ENCODE measurements around the gene IGSF3. TPM values are rescaled to one million over a fixed set of nuclear protein-coding genes. Genes with fewer than 3 reads are reported as not detected.

Gene IGSF3
- total and polyA plus RNA-seq, 10 donors, result 0.09 to 1.2 (median 0.56) TPM

DNA sequence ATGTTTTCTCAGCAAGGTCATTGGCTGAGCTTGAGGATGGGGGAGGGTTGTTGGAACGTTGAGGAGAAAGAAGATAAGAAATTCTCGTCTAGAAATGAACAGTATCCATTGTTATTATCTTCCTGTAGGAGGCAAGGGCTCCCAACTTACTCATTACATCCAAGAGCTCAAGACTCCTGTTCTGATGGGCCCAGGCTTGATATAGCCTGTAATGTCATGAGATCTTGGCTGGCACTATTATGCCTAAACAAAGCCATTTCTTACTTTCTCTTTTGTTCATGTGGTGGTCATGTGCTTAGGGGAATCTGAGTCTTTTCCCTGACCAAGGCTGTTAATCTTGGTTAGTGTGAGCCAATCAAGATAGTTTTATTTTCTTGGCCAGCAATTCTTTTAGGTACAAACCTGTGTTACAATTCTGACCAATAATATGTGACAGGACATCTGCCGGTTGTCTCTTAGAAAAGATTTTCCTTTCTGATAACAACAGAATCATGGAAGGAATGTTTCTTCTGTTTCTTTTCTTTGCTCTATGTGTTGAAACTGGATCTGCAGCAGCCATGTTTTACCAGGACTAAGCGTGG lies 15.2 kb upstream of the IGSF3 start:
- intact Hi-C loops (cut with DNase I; ENCODE audit: low total_unique reads), result no loop called here
- 73 to 84% (median 82%) methylated on average over 4 of the region's 4 CpGs for WGBS, 5 donors
- Histone ChIP-seq H3K9me3 (peaks cover 0 to 4% (median 0%) of the 10 kb centered on the region in 8 donors), H3K27ac (no peak overlapping the region), H3K4me1 (no peaks in the 10 kb centered on the region), H3K36me3 (no peaks in the 10 kb centered on the region), H3K4me3 (no peak overlapping the region), H3K27me3 (replicated peaks in 1 of 7) (peaks cover 0 to 7% (median 0%) of the 10 kb centered on the region in 7 donors)
- DNase-seq, result no peak
- TF ChIP-seq POLR2A (IDR thresholded peaks at IDR 0.05), result no peak
- TF ChIP-seq, protein P1, sequence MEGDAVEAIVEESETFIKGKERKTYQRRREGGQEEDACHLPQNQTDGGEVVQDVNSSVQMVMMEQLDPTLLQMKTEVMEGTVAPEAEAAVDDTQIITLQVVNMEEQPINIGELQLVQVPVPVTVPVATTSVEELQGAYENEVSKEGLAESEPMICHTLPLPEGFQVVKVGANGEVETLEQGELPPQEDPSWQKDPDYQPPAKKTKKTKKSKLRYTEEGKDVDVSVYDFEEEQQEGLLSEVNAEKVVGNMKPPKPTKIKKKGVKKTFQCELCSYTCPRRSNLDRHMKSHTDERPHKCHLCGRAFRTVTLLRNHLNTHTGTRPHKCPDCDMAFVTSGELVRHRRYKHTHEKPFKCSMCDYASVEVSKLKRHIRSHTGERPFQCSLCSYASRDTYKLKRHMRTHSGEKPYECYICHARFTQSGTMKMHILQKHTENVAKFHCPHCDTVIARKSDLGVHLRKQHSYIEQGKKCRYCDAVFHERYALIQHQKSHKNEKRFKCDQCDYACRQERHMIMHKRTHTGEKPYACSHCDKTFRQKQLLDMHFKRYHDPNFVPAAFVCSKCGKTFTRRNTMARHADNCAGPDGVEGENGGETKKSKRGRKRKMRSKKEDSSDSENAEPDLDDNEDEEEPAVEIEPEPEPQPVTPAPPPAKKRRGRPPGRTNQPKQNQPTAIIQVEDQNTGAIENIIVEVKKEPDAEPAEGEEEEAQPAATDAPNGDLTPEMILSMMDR (IDR thresholded peaks at IDR 0.05 in 8 of 11, conservative IDR thresholded peaks at IDR 0.05 in 3 of 11), result no peak
- TF ChIP-seq POLR2AphosphoS5 (IDR thresholded peaks at IDR 0.05), result no peak

DNA sequence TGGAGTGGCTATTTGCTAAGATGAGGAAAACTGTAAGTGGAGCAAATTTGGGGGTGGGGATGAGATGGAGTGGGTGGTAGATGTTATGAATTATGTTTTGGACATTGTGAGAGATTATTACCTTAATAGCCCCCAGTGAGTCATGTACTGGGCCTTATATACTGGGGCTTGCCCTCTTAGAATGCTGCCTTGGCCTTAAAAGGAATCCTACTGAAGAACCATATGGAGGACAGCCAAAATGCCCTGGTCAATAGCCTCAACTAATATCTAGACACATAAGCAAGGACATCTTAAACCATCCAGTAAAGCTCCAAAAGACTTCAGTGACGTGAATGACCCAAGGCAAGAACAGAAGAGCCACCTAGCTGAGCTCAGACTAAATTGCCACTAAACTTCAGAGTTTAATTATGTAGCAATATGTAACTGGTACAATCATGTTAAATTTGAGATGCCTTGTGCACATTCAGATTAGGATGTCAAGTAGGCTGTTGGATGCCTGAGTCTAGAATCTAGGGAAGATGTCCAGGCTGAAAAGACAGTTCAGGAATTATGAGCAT lies 13.9 kb upstream of the IGSF3 start:
- Histone ChIP-seq H3K4me3 (no peak overlapping the region), H3K4me1 (no peaks in the 10 kb centered on the region), H3K9me3 (peaks cover 0 to 4% (median 0%) of the 10 kb centered on the region in 8 donors), H3K36me3 (no peaks in the 10 kb centered on the region), H3K27ac (no peak overlapping the region), H3K27me3 (replicated peaks in 1 of 7) (peaks cover 0 to 17% (median 0%) of the 10 kb centered on the region in 7 donors)
- intact Hi-C loops (cut with DNase I; ENCODE audit: low total_unique reads), result no loop called here
- no peak for DNase-seq
- WGBS, 5 donors, result 82 to 97% (median 92%) methylated on average over 1 of the region's 1 CpG
- no peak for TF ChIP-seq POLR2A (IDR thresholded peaks at IDR 0.05)
- TF ChIP-seq POLR2AphosphoS5 (IDR thresholded peaks at IDR 0.05), result no peak
- TF ChIP-seq, protein P1 (IDR thresholded peaks at IDR 0.05 in 8 of 11, conservative IDR thresholded peaks at IDR 0.05 in 3 of 11), result no peak

DNA sequence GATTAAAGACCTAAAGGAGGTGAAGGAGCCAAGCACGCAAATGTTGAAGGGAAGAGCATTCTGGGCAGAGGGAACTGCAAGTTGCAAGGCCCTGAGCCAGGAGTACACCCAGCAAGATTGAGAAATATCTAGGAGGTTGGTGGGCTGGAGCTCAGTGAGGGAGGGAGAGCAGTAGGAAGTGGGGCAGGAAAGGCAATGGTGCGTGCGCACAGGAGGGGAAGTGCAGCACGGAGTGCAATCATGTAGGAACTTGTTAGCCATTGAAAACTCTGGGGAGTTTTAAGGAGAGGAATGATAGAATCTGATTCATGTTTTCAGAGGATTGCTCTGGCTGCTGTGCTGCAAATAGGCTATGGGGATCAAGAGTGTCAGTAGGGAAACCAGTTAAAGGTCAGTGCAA lies 13.2 kb upstream of the IGSF3 start:
- Histone ChIP-seq H3K27me3 (replicated peaks in 1 of 7) (peaks cover 0 to 17% (median 0%) of the 10 kb centered on the region in 7 donors), H3K36me3 (no peaks in the 10 kb centered on the region), H3K4me1 (no peaks in the 10 kb centered on the region), H3K4me3 (no peak overlapping the region), H3K27ac (no peak overlapping the region), H3K9me3 (peaks cover 0 to 4% (median 0%) of the 10 kb centered on the region in 8 donors)
- intact Hi-C loops (cut with DNase I; ENCODE audit: low total_unique reads), result no loop called here
- TF ChIP-seq, protein P1 (IDR thresholded peaks at IDR 0.05 in 8 of 11, conservative IDR thresholded peaks at IDR 0.05 in 3 of 11), result no peak
- no peak for TF ChIP-seq POLR2AphosphoS5 (IDR thresholded peaks at IDR 0.05)
- TF ChIP-seq POLR2A (IDR thresholded peaks at IDR 0.05), result no peak
- WGBS, 5 donors, result 39 to 54% (median 42%) methylated on average over 4 of the region's 4 CpGs
- DNase-seq, result no peak

DNA sequence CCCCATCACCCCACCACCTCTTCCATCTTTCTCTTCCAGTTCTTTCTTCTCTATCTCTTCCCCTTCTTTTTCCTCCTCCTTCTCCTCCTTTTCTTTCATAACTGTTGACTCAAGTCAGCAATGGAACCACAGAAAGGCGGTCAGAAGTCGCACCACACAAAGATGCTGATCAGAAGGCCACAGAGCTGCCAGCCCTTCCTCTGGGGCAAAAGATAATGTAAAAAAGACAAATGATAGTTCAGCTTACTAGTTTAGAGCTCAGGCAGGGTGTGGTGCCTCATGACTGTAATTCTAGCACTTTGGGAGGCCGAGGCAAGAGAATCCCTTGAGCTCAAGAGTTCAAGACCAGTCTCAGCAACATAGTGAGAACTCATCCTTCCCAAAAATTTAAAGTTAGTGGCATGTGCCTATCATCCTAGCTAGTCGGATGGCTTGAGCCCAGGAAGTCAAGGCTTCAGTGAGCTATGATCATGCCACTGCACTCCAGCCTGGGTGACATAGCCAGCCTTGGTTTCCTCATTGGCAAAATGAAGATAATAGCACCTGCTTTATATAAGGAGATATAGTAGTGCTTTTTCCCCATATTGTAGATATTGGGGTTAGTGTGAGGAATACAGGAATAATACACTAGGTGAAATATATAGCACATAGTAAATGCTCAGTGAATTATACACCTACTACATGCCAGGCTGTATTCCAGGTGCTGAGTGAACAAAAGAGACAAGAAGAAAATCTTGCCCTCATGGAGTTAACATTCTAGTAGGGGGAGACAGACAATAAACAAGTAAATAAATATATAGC lies 12.5 kb upstream of the IGSF3 start:
- WGBS, 5 donors, result 87 to 93% (median 89%) methylated on average over 4 of the region's 4 CpGs
- peaks cover 0 to 4% (median 0%) of the 10 kb centered on the region in 8 donors for H3K9me3 ChIP-seq
- no peak for TF ChIP-seq POLR2AphosphoS5 (IDR thresholded peaks at IDR 0.05)
- no peak for TF ChIP-seq POLR2A (IDR thresholded peaks at IDR 0.05)
- TF ChIP-seq, protein P1 (IDR thresholded peaks at IDR 0.05 in 8 of 11, conservative IDR thresholded peaks at IDR 0.05 in 3 of 11), result no peak
- H3K4me1 ChIP-seq, result no peaks in the 10 kb centered on the region
- peaks cover 0 to 17% (median 0%) of the 10 kb centered on the region in 7 donors for H3K27me3 ChIP-seq (replicated peaks in 1 of 7)
- no peak for DNase-seq
- no peaks in the 10 kb centered on the region for H3K36me3 ChIP-seq
- no peak overlapping the region for H3K4me3 ChIP-seq
- intact Hi-C loops (cut with DNase I; ENCODE audit: low total_unique reads), result no loop called here
- no peak overlapping the region for H3K27ac ChIP-seq
